ENCODE results near the gene CFAP65. TPM values are rescaled to one million over a fixed set of nuclear protein-coding genes. Genes with fewer than 3 reads are reported as not detected.

The CFAP65 gene
- total RNA-seq, 1 donor from 2014 or later: not detected

DNA sequence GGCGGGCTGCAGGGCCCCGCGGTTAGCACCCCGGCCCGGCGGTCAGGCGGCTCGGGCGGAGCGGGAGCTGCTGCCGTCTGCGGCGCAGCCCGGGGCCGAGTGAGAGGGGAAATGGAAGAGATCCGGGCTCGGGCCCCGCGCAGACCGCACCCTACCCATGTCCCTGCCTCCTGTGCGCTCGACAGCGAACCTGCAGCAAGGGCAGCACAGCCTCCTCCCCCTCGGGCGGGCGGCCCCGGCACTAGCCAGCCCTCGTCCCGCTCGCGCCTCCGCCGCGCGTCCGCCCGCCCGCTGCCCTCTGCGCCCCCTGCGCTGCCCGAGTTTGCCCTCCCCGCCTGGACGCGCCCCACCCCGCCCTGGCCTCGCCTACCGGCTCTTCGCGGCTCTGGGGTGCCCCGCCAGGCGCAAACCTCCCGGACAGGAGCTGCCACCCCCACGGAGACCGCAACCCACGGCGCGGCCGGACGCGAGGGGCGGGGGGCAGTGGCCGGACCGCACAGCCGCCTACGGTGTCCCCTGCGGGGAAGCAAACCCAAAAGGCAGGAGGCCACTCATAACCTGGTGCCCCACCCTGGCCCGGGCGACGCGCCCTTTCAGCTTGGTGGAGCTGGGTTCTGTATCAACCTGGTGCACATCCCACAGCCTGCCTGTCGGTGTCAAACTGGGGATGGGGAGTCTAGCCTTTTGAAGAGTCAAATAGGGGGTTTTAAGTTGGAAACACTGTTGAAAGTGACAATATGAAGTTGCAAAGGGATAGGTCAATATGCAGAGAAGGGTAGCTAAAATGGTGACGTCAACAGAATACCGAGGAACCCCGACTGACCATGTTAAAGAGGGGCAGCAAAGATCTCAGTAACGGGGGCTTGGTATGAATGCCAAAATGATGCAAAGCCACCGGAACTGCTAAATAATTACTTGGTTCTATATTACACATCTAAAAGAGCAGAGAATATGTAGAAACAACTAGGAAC lies 19.8 kb upstream of the CFAP65 start, which contains the start of gene IHH:
Gene IHH, minus strand, starts transcription at position 101 of the 971 bp plus-strand sequence. CDS start 454 bp downstream, outside the sequence.
- ATAC-seq: peak; percentile 50

DNA sequence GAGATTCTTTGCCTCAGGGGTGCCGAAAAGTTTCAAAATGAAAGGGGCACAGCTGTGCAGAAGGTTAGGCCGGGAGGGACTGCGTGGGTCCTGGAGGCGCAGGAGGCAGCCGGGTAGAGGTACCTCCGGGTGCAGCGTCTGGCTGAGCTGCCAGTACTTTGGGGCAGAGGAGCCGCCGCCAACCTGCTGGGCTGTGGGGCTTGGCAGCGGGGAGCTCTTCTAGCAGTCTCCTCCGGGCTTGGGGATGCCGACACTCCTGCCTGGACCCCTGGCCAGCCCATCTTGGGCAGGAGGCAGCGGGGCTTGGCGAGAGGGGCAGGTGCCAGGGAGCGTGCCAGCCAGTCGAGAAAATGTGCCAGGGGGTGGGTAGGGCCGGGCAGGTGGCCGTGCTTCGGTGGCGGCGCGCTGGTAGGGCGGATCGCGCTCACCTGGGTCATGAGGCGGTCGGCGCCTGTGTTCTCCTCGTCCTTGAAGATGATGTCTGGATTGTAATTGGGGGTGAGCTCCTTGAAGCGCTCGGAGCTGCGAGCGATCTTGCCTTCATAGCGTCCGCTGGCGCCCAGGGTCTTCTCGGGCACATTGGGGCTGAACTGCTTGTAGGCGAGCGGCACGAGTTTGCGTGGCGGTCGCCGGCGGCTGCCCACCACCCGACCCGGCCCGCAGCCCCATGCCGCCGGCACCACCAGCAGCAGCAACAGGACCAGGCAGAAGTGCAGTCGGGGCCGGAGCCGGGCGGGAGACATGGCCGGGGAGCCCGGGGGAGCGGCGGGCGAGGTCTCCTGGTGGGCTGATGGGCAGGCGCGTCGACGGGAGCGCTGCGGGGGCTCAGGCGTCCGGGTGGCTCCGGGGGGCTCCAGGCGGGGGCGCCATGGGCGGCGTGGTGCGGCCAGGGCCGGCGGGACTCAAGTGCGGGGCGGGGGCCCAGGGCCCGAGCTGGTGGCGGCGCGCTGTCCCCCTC lies 18.7 kb upstream of the CFAP65 start:
- no peak for ATAC-seq

DNA sequence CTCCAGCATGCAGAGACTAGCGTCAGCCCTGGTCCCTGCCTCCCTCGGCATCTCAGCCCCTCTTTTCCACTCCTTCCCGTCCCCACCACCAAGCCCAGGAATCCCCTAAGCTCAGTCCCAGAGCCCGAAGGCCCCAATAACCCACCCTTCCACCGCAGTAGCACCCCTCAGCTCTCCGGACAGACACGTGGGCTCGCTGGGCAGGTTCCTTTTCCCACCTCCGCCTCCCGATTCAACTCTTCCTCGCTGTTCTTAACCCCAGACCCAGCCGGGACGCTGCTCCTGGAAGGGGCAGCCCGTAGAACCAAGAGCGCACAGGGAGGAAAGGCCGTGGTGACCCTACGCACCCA lies 18.0 kb upstream of the CFAP65 start:
- no peak for ATAC-seq

DNA sequence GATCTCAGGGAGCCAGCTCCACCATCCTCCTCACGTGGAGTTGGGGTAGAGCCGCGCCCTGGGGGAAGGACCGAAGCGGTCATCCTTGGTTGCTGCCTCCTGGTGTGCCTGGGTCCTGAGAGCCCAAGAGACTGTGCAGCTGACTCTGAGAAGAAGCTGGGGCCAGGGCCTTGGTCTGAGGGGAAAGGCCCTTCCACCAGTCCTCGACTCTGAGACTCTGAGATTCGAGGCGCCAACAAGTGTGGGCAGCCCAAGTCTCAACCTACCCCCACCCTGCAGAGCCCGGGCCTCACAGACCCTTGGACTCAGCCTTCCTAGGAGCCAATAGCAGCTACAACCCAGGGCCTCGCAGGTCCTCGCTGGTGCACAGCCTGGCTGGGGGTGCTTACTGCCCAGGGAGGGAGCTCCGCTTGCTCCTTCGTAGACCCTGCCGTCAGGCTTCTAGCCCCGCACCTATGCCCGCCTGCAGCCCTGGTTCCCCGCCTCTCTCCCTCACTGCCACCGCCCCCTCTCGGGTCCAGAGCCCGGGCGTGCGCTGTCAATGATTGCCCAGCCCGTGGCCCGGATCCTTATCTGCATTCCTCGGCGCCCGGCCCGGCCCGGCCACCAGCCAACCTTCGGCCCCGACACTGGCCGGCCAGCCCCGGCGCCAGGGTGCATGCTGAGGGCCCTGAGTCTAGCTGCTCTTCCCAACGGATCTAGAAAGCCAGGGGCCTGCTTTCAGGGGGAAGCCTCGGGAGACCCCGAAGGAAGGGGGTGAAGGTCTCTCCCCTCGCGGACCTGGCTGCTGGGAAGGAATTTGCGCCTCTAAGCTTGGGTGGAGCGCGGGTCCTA lies 17.4 kb upstream of the CFAP65 start:
- no peak for ATAC-seq

DNA sequence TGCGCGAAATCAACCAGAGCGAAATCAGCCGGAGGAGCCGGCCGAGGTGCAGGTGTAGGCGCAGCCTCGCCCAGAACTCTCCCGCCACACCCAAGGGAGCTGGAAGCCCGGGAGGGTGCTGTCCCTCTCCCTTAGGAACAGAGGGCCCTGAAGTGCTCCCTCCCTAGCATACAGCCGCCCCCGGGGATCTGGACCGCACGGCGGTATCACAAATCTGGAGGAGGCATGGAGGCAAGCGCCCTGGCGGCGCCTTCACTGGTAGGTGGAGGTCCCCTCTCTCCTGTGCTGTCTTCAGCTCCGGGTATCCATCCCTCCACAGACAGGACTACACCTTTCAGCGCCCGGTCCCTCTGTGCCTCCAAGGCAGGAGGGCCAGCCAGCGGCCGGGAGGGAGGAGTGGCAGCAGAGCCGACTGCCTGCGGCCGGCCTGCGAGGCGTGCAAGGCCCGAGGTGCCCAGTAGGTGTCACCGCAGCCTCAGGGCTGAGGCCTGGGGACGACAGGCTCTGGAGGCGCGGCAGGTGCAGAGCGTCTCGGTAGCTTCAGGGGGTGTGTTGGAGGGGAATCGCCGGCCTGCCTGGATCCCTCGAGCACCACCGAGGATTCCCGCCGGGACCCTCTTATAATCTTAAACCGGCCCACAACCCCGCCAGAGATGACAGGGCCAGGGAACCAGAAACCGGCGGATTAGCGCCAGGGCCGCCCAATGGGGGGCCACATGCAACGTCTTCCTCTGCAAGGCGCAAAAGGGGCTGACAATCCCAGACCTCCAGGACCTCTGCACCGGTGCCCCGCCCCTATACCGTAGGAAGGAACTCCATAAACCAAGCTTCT lies 16.6 kb upstream of the CFAP65 start:
- ATAC-seq: peak; percentile 84

DNA sequence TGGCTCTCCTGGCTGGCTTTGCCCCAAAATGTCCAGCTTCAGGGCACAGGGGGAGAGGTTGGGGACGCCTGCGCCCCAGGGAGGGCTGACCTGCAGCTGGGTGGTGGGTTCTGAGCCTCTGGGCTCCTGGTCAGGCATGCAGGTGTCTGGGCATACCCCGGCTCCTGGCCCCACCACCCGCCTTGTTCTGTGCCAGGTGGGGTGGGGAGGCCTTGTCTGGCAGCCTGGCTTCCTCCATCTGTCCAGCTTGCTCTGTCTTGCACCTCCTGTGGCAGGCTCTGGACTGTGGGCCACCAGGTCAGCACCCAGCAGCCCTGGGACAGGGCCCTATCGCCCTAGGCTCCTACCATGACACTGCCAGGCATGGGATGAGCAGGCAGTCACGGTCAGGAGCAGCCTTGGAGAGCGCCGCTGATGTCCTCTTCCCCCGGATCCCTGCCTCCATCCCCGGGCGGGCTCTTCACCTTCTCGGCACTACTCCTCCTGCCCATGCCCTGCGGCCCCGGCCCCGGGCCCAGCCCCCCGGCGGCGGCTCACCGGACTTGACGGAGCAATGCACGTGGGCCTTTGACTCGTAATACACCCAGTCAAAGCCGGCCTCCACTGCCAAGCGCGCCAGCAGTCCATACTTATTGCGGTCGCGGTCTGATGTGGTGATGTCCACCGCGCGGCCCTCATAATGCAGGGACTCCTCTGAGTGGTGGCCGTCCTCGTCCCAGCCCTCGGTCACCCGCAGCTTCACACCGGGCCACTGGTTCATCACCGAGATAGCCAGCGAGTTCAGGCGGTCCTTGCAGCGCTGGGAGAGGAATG lies 15.8 kb upstream of the CFAP65 start:
- no peak for ATAC-seq

DNA sequence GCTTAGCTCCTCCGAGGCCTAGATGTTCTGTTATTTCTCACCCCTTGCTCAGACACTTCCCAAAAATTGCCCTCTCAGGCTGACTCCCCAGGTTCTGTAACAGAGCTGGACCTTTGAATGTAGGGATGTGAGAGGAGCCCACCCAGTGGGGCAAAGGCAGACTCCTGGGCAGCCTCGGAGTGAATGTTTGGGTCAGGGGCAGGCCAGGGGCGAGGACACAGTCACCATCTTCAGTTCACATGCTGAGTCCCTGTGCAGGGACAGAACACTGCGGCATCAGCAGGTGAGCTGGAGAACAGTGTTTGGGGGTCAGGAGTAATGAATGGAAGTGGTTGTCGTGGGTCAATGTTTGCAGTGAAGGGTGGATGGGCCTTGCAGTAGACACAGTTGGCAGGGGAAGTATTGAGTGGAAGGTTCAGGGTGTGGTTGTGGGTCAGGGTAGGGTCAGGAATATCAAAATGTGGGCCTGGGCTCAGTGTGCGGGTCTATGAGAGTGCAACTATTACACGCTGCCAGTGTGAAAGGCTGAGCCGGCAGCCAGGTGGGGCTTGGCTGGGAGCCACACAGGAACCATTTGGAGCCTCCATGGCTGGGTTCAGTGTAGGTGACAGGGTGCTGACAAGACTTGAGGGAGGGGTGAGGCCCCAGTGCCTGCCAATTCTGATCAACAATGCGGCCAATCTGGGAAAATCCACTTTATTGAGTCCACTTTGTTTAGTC lies 15.0 kb upstream of the CFAP65 start:
- no peak for ATAC-seq

DNA sequence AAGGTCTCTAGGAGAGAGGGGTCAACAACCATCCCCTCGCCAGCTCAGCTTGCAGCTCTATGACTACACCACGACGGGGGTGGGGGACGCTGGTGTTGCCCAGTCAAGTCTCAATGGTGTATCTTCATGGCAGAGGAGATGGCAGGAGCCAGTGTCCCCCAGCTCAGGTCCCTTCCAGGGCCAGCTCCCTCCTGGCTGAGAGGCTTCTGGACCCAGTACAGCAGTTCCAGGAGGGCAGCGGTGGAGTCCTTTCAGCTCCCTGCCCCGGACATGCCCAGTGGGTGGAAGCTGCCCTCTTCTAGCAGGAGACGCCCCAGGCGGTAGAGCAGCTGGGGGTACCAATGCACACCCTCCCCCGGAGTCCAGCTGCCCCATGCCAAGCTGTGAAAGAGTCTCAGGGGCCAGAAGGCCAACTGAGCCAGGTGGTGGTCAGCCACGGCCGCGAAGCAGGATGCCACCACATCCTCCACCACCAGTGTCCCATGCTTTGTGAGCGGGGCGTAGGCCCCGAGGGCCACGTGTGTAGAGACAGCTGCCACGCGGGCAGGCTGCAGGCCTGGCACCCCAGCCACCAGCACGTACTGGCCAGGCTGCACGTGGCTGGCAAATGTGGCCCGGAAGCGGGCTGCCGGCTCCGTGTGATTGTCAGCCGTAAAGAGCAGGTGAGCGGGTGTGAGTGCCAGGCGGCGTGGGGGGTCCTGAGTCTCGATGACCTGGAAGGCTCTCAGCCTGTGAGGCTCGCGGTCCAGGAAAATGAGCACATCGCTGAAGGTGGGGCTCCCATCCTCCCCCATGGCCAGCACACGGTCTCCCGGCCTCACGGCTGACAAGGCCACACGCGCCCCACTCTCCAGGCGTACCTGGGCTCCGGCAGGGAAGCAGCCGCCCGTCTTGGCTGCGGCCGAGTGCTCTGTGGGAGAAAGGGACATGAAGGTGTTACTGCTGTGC lies 13.9 kb upstream of the CFAP65 start:
- no peak for ATAC-seq

DNA sequence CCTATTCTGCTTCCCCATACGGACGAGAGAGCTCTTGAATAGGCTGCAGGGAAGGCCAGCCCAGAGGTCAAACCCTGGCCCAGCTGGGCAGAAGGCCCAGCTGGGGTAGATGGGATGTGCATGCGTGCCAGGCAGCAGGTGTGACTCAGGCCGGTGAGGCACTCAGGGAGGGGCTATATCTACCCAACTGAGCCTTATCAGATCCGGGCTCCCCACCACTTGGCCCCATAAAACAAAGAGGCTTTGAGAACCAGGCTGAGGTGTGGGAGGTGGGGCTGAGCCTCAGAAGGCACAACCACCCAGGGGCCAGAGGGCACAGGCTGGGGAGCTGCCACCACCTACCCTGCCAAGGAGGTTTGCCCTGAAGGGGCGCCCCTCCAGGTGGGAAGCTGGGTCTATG lies 8.0 kb upstream of the CFAP65 start:
- no peak for ATAC-seq

DNA sequence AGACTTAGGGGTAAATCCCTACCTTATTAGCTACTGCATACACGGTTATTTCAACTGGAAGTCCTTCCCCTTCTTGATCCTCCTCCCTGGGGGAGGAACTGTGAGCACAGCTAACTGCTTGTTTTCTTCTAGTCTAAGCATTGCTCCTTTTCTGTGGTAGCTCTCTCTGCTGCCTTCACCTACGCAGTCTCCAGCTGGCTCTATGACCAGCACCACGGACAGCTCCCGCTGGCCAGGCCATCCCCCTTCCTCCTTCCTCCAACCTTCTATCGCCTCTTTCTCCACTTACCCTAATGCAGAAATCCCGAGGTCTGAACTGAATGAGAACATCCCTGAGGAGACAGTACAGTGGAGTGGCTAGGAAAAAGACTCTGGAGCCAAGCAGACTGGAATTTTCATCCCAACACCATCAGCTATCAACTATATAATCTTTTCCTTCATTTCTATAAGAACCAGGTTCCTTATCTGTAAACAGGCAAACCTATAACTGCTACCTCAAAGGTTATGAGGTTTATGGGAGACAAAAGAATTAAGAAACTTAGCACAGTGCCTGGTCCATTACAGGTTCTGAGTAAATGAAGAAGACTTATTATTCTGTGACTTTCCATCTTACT lies 4.7 kb upstream of the CFAP65 start:
- no peak for ATAC-seq

DNA sequence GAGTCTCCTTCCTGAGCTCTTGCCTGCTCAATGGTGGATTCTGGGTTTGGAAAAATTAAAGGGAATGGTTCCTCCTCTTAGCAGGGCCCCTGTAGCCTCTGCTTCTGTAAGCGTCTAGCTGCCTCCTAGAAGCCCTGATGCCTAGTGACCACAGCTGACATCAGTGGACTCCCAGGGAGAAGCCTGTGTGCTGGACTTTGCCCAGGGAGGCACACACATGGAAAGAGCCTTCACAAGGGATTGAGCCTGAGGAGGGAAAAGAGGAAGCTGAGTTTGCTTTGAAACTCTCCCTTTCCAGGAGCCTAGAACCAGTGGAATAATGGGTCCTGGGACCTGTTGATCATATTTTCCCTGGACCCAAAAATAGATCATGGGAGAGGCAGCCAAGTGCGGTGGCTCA lies 1.4 kb upstream of the CFAP65 start:
- ATAC-seq: no peak

DNA sequence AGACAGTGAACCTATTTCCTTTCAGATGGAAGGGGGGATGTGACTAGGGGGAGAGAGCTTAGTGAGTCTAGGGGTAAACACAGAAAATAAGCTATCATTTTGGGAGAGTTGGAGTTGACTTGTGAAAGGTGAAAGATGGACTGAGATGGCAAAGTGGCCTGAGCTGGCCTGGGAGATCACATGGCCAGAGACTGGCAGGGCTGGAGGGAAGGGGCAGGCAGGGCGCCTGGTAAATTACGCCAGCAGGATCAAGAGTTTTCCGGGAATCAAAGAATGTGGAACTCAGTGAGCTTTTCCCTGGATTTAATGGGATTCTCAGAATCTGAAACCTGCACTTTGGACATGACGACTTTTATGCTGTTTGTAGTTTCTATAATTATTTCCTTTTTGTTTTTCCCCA lies 841 bp upstream of the CFAP65 start:
- no peak for ATAC-seq

DNA sequence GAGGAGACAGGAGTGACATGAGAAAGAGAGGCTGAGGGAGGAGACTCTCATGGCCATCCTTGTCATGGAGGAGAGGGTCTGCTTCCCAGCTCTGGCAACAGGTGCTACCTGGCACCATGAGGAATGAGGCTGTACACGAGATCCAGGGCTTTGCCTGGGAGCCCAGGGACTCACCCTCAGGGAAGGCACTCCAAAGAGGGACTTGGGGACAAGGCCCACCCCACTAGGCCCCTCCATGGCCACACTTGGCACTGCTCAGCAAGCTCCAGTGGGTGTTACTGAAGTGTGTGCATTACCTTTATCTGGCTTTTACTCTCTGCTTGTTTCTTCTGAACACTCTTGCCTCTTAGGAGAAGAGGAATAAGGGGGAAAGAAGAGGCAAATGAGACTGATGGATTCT lies 2.7 kb downstream of the CFAP65 start:
- ATAC-seq: no peak

DNA sequence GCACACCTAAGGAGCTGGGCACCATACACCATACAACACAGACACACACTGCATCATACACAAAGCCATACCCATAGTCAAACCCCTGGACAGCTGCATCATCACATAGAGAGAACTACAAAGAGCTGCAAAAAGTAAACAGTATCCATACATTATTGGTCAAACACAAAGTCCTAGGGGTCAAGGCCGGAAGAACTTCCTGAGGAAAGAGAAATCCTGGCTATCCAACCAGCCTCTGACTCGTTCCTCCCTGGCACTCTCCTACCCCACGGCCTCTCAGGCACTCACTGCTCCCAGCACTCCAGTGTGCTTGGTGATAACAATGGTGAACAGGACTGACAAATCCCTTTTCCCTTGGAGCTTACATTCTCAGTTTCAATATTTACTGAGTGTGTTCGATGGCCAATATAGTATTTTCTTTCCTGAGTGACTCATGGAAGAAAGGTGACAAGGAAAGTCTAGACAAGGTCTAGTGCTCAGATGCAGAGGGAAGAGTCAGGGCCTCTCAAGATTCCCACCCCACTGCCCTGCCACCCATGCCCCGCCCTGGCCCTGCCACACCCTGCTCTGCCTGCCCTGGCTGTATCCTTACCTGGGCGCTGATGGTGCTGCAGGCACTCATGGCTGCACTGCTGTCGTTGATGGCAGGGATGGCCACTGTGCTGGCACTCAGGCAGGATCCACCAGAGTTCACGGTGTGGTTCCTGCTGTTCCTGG lies 3.4 kb downstream of the CFAP65 start:
- no peak for ATAC-seq

DNA sequence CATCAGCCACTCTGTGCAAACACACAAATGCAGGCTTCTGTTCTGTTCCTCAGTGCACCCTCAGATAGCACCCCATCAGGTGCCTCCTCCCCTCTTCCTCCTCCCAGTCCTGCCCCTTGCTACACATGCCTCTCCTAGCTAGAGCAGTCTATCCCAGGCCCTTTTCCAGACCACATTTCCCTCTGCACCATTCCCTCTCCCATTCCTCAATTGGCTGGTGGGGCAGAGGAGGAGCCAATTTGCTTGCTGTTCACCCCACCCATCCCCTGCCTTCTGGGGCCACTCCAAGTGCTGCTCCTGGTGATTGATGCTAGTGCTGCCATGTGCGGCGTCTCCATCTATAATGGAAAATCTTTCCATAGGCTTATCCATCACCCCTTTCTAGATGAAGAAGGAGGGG lies 5.4 kb downstream of the CFAP65 start:
- ATAC-seq: no peak

DNA sequence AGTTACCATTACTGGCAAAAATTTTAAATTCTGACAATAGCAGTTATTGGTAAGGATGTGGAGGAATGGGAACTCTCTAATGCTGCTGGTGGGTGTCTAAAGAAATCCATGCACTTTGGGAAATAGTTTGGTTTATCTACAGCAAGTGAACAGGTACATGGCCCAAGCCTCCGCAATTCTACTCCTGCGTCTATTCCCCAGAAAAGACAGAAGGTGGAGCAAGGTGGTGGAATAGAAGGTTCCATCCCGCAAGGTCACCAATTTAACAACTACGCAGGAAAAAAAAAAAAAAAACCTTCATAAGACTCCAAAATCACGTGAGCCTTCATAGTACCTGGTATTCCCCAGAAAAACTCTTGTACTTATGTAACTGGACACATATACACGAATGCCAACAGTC lies 6.5 kb downstream of the CFAP65 start:
- ATAC-seq: no peak

DNA sequence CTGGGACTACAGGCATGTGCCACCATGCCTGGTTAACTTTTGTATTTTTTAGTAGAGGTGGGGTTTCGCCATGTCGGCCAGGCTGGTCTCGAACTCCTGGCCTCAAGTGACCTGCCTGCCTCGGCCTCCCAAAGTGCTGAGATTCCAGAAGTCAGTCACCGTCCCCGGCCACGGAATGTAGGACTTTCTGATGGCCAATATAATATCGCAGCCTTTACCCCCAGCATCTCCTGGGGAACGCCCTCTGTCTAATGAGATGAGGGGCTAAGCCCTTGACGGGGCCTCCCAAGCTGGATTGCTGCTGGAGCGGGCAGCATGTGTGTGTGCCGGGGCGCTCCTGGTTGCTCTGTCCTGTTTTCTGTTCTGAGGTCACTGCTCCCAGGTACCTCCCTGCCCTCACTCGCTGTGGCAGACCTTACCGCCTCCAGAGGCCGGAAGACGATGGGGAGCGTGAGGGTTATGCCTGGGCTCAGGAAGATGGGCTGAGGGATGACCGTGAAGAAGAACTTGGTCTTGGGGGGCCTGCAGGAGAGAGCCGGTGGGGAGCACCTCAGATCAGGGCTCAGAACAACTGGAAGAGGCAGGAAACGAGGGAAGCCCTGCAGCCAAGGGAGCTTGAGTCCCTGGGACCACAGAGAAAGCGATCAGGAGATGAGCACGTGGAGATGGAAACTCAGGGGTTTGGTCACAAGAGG lies 9.1 kb downstream of the CFAP65 start:
- no peak for ATAC-seq

Measured in esophagus mucosa (tissue), 1 donor.